Anterior cingulate cortex (tissue), 58 donors: ENCODE measurements around the gene EMX1.
A peak's percentile ranks its signal among the peaks of the same experiment; 100 is the strongest.

Source experiments
- DNase-seq, 58 donors: peaks; one replicate each; lab custom pipeline; 2025; lab: John Stamatoyannopoulos, UW

EMX1 gene

GRCh38 chr2:72972352-72973136, 55.2 kb downstream of the EMX1 start:
- DNase-seq, result no peak

GRCh38 chr2:72973137-72973535, 55.8 kb downstream of the EMX1 start:
- DNase-seq, result no peak

- DNase-seq, result peak in 17 of 58 donors; percentile 4 to 51 (median 27)
These were observed 56.5 kb downstream of the EMX1 start for GRCh38 chr2:72973566-72974435.

- no peak for DNase-seq
These were observed 57.1 kb downstream of the EMX1 start for GRCh38 chr2:72974436-72974754.

- DNase-seq, result no peak
These were observed 57.7 kb downstream of the EMX1 start for GRCh38 chr2:72975017-72975416.

- DNase-seq, result peak in 2 of 58 donors; percentile 12 to 23
These were observed 62.6 kb downstream of the EMX1 start for GRCh38 chr2:72979896-72980295.

GRCh38 chr2:72980535-72981217, 63.4 kb downstream of the EMX1 start:
- no peak for DNase-seq

GRCh38 chr2:72981536-72981935, 64.2 kb downstream of the EMX1 start:
- DNase-seq, result peak in 1 of 58 donors; percentile 15

GRCh38 chr2:72982219-72982618, 64.9 kb downstream of the EMX1 start:
- no peak for DNase-seq

GRCh38 chr2:72982781-72983499, 65.6 kb downstream of the EMX1 start:
- DNase-seq, result no peak

- no peak for DNase-seq
These were observed 66.3 kb downstream of the EMX1 start for GRCh38 chr2:72983500-72984161.

GRCh38 chr2:72984172-72984671, 66.9 kb downstream of the EMX1 start:
- peak in 2 of 58 donors; percentile 16 to 25 for DNase-seq
